Measurements from ENCODE around the gene HEY2.

- TF ChIP-seq CTCF (IDR thresholded peaks at IDR 0.05 in 8 of 11, conservative IDR thresholded peaks at IDR 0.05 in 3 of 11) (no peak), POLR2A (IDR thresholded peaks at IDR 0.05) (no peak), POLR2AphosphoS5 (IDR thresholded peaks at IDR 0.05) (no peak)
Observed at GRCh38 chr6:125749865-125750691, 646 bp downstream of the HEY2 start.
